GM19455 (cell line): ENCODE results near the gene GTF2A2.
A peak's percentile ranks its signal among the peaks of the same experiment; 100 is the strongest.
"Not testable (repeated sequence)": the region's sequence is repeated elsewhere in the genome, so short reads cannot be mapped to it uniquely, and the experiment has no call there.

Experiments used
- ATAC-seq: cut with Tn5 transposase; IDR thresholded peaks from one replicate; pipeline ENCODE4 v1.9.1; 2021; ENCODE audit not compliant: unreplicated experiment

GTF2A2 gene

GRCh38 chr15:59674361-59674877 is 17.1 kb upstream of the GTF2A2 start:
- no peak for ATAC-seq

- no peak for ATAC-seq
These were observed 11.2 kb upstream of the GTF2A2 start for GRCh38 chr15:59668556-59668955.

- no peak for ATAC-seq
These were observed 4.9 kb upstream of the GTF2A2 start for GRCh38 chr15:59662260-59662659.

GRCh38 chr15:59659366-59659765 is 2.1 kb upstream of the GTF2A2 start:
- no peak for ATAC-seq

- ATAC-seq: peak; percentile 14
These were observed 365 bp upstream of the GTF2A2 start for GRCh38 chr15:59657635-59658125.

GRCh38 chr15:59654046-59654445 is 3.3 kb downstream of the GTF2A2 start:
- ATAC-seq: no peak

- ATAC-seq: no peak
These were observed 7.7 kb downstream of the GTF2A2 start for GRCh38 chr15:59649603-59650002.

GRCh38 chr15:59647085-59647484 is 10.2 kb downstream of the GTF2A2 start:
- no peak for ATAC-seq

GRCh38 chr15:59646277-59646676 is 11.0 kb downstream of the GTF2A2 start:
- no peak for ATAC-seq

GRCh38 chr15:59645812-59646211 is 11.5 kb downstream of the GTF2A2 start:
- ATAC-seq: not testable (repeated sequence)

GRCh38 chr15:59644756-59645155 is 12.6 kb downstream of the GTF2A2 start:
- ATAC-seq: no peak

- ATAC-seq: no peak
These were observed 15.0 kb downstream of the GTF2A2 start for GRCh38 chr15:59642351-59642750.

- not testable (repeated sequence) for ATAC-seq
These were observed 19.8 kb downstream of the GTF2A2 start for GRCh38 chr15:59637507-59637906.

GRCh38 chr15:59636184-59636583 is 21.1 kb downstream of the GTF2A2 start:
- no peak for ATAC-seq

- no peak for ATAC-seq
These were observed 24.6 kb downstream of the GTF2A2 start for GRCh38 chr15:59632714-59633113.

GRCh38 chr15:59622289-59622688 is 35.0 kb downstream of the GTF2A2 start:
- ATAC-seq: no peak

- ATAC-seq: no peak
These were observed 38.9 kb downstream of the GTF2A2 start for GRCh38 chr15:59618406-59618805.

GRCh38 chr15:59616379-59616778 is 40.9 kb downstream of the GTF2A2 start:
- no peak for ATAC-seq

GRCh38 chr15:59615661-59616060 is 41.7 kb downstream of the GTF2A2 start:
- ATAC-seq: no peak

- no peak for ATAC-seq
These were observed 43.2 kb downstream of the GTF2A2 start for GRCh38 chr15:59614153-59614552.

- ATAC-seq: no peak
These were observed 45.7 kb downstream of the GTF2A2 start, which contains the start of gene GCNT3 for GRCh38 chr15:59611276-59612260. Gene GCNT3 (plus strand): TSS chr15:59611783. CDS start chr15:59618239, 6,456 bp downstream.
